GM10266 (cell line): ENCODE results near the gene SELL.

Experiments
- DNase-seq: peaks from one replicate; pipeline ENCODE4 v3.0.0; 2012; ENCODE audit errors: extremely low spot score
- CTCF ChIP-seq: IDR thresholded peaks from 2 replicates; pipeline ENCODE4 v1.5.1; 2012; ENCODE audit warnings: mild to moderate bottlenecking, low read depth; ENCODE audit not compliant: control insufficient read depth, insufficient read depth; ENCODE audit errors: missing control alignments

SELL gene

GRCh38 chr1:169653873-169654272 is 57.5 kb downstream of the SELL start:
- no peak for TF ChIP-seq CTCF
- DNase-seq = no peak

- no peak for TF ChIP-seq CTCF
- no peak for DNase-seq
These were observed 60.4 kb downstream of the SELL start for GRCh38 chr1:169651035-169651434.

- no peak for TF ChIP-seq CTCF
- no peak for DNase-seq
These were observed 60.9 kb downstream of the SELL start for GRCh38 chr1:169650551-169650950.

- DNase-seq = no peak
- TF ChIP-seq CTCF = no peak
These were observed 62.7 kb downstream of the SELL start for GRCh38 chr1:169648709-169649108.

- no peak for TF ChIP-seq CTCF
- no peak for DNase-seq
These were observed 63.2 kb downstream of the SELL start for GRCh38 chr1:169648187-169648586.

- DNase-seq = no peak
- no peak for TF ChIP-seq CTCF
These were observed 63.9 kb downstream of the SELL start for GRCh38 chr1:169647512-169647911.

GRCh38 chr1:169644297-169644696 is 67.1 kb downstream of the SELL start:
- no peak for DNase-seq
- TF ChIP-seq CTCF = no peak
